Stomach (tissue), 4 donors: ENCODE measurements around the gene MBNL2.

Experiments
- CTCF ChIP-seq, 7 experiments: fragments of 450-650 bp in 4 of 7; fragments of 200-600 bp in 3 of 7; sonication (generic) in 3 of 7; IDR thresholded peaks; one replicate each; pipeline ENCODE4 v1.5.1; 2016 to 2019; ENCODE audit warnings: antibody characterized with exemption in 7 of 7, control low read depth in 2 of 7, mild to moderate bottlenecking in 1 of 7
- EP300 ChIP-seq: sonication (generic); formaldehyde crosslinking; IDR thresholded peaks from one replicate; pipeline ENCODE4 v1.6.1; 2017; ENCODE audit warnings: antibody characterized with exemption
- POLR2AphosphoS5 ChIP-seq, 3 donors: sonication (generic); formaldehyde crosslinking; IDR thresholded peaks; one replicate each; pipeline ENCODE4 v1.6.1; 2016; ENCODE audit warnings: antibody characterized with exemption in 3 of 3

GRCh38 chr13:97337985-97338499 is 115.9 kb downstream of the MBNL2 start:
- TF ChIP-seq POLR2AphosphoS5 (IDR thresholded peaks at IDR 0.05), result no peak
- TF ChIP-seq CTCF (IDR thresholded peaks at IDR 0.05), result no peak
- no peak for TF ChIP-seq EP300
